ENCODE data around the gene SUCLG2.
A peak's percentile ranks its signal among the peaks of the same experiment; 100 is the strongest.

SUCLG2 gene

DNA sequence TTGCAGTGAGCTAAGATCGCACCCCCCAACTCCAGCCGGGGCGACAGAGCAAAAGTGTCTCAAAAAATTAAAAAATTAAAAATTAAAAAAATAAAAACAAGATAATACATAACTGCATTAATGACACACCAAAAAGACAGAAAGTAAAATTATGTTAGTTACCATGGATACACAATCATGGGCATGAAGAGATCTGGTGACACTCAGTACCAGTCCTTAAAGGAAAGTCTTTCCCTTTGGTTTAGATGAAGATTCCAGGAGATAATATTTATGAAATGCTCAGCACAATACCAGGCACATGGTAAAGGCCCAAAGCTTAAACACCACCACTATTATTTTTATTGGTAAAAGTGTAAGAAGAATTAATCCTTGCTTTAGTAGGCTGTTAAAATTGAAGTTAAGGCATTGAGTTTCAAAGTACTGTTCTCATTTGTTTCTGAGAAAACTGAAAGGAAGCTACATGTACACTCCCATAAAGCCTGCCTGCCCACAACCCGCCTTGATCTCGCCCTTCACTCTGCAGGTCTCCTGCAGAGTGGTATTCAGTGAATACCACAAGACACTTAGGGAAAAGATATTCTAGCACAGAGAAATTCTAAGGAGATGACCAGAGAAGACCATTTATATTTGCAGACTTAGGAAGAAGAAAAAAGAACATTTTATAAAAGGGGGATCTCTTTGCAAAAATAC is 52.3 kb downstream of the SUCLG2 start:
- TF ChIP-seq, protein P1, sequence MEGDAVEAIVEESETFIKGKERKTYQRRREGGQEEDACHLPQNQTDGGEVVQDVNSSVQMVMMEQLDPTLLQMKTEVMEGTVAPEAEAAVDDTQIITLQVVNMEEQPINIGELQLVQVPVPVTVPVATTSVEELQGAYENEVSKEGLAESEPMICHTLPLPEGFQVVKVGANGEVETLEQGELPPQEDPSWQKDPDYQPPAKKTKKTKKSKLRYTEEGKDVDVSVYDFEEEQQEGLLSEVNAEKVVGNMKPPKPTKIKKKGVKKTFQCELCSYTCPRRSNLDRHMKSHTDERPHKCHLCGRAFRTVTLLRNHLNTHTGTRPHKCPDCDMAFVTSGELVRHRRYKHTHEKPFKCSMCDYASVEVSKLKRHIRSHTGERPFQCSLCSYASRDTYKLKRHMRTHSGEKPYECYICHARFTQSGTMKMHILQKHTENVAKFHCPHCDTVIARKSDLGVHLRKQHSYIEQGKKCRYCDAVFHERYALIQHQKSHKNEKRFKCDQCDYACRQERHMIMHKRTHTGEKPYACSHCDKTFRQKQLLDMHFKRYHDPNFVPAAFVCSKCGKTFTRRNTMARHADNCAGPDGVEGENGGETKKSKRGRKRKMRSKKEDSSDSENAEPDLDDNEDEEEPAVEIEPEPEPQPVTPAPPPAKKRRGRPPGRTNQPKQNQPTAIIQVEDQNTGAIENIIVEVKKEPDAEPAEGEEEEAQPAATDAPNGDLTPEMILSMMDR (conservative IDR thresholded peaks at IDR 0.05; ENCODE audit: low read depth, low read length), result no peak
- H3K4me3 ChIP-seq (ENCODE audit: low read depth, low read length), result no peak overlapping the region
- DNase-seq (ENCODE audit: low read depth), result peak; percentile 87

- H3K4me3 ChIP-seq (ENCODE audit: low read depth, low read length), result no peak overlapping the region
- DNase-seq (ENCODE audit: low read depth), result no peak
- TF ChIP-seq, protein P1 (conservative IDR thresholded peaks at IDR 0.05; ENCODE audit: low read depth, low read length), result no peak
Measured at GRCh38 chr3:67601385-67601784, 53.0 kb downstream of the SUCLG2 start.

- no peak for DNase-seq (ENCODE audit: low read depth)
- H3K4me3 ChIP-seq (ENCODE audit: low read depth, low read length), result no peak overlapping the region
- TF ChIP-seq, protein P1 (conservative IDR thresholded peaks at IDR 0.05; ENCODE audit: low read depth, low read length), result no peak
Measured at GRCh38 chr3:67599821-67600220, 54.6 kb downstream of the SUCLG2 start.

- no peak for DNase-seq (ENCODE audit: low read depth)
- H3K4me3 ChIP-seq (ENCODE audit: low read depth, low read length), result no peak overlapping the region
- TF ChIP-seq, protein P1 (conservative IDR thresholded peaks at IDR 0.05; ENCODE audit: low read depth, low read length), result no peak
Measured at GRCh38 chr3:67598814-67599556, 55.4 kb downstream of the SUCLG2 start.

- TF ChIP-seq, protein P1 (conservative IDR thresholded peaks at IDR 0.05; ENCODE audit: low read depth, low read length), result no peak
- DNase-seq (ENCODE audit: low read depth), result no peak
- H3K4me3 ChIP-seq (ENCODE audit: low read depth, low read length), result no peak overlapping the region
Measured at GRCh38 chr3:67595424-67595823, 59.0 kb downstream of the SUCLG2 start.

DNA sequence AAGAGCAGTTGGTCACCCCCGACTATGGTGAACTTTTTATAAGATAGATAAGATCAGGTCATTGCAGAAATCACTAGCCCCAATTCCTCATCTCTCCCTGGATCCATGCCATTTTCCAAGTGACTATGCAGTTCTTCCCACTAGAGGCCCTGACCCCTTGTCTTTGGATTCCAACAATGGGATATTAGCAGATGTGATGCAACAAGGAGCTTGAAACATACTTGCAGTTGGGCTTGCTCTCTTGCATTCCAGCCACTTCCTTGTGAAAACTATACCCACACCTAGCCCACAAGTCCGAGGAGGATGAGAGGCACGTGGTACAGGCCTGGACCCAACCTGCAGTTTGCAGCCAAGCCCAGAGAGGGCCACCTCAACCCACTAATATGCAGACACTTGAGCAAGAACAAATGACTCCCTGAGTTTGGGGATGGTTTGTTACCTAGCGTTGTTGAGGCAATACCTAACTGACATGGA is 60.6 kb downstream of the SUCLG2 start:
- no peak overlapping the region for H3K4me3 ChIP-seq (ENCODE audit: low read depth, low read length)
- TF ChIP-seq, protein P1 (conservative IDR thresholded peaks at IDR 0.05; ENCODE audit: low read depth, low read length), result peak; percentile 49
- DNase-seq (ENCODE audit: low read depth), result peak; percentile 63
